ENCODE data around the gene TRIM44.

TRIM44 gene

GRCh38 chr11:35631891-35632290, 30.7 kb upstream of the TRIM44 start:
- H3K4me3 ChIP-seq (ENCODE audit: low read depth, low read length), result no peak overlapping the region
- TF ChIP-seq CTCF (IDR thresholded peaks at IDR 0.05; ENCODE audit: low read depth, low read length), result no peak
- in situ Hi-C loops (cut with HindIII; ENCODE audit: low sequenced_read_pairs), result loop anchor here (25.0 kb wide), 2 partner anchors 280 to 630 kb away; no protein-coding TSS in a partner anchor
- DNase-seq (ENCODE audit: low read depth, low spot score), result peak; percentile 29

- in situ Hi-C loops (cut with HindIII; ENCODE audit: low sequenced_read_pairs), result loop anchor here (25.0 kb wide), 2 partner anchors 280 to 630 kb away; no protein-coding TSS in a partner anchor
- no peak overlapping the region for H3K4me3 ChIP-seq (ENCODE audit: low read depth, low read length)
- DNase-seq (ENCODE audit: low read depth, low spot score), result peak; percentile 10
- TF ChIP-seq CTCF (IDR thresholded peaks at IDR 0.05; ENCODE audit: low read depth, low read length), result no peak
Measured at GRCh38 chr11:35632301-35632700, 30.3 kb upstream of the TRIM44 start.

- H3K4me3 ChIP-seq (ENCODE audit: low read depth, low read length), result no peak overlapping the region
- TF ChIP-seq CTCF (IDR thresholded peaks at IDR 0.05; ENCODE audit: low read depth, low read length), result no peak
- no peak for DNase-seq (ENCODE audit: low read depth, low spot score)
- in situ Hi-C loops (cut with HindIII; ENCODE audit: low sequenced_read_pairs), result loop anchor here (25.0 kb wide), 2 partner anchors 278 to 628 kb away; no protein-coding TSS in a partner anchor
Measured at GRCh38 chr11:35633827-35634423, 28.6 kb upstream of the TRIM44 start.

GRCh38 chr11:35635933-35636332, 26.6 kb upstream of the TRIM44 start:
- no peak for TF ChIP-seq CTCF (IDR thresholded peaks at IDR 0.05; ENCODE audit: low read depth, low read length)

GRCh38 chr11:35639591-35640179, 22.9 kb upstream of the TRIM44 start:
- no peak for TF ChIP-seq CTCF (IDR thresholded peaks at IDR 0.05; ENCODE audit: low read depth, low read length)
- in situ Hi-C loops (cut with HindIII; ENCODE audit: low sequenced_read_pairs), result loop anchor here (25.0 kb wide), 2 partner anchors 273 to 623 kb away; no protein-coding TSS in a partner anchor
- DNase-seq (ENCODE audit: low read depth, low spot score), result no peak
- H3K4me3 ChIP-seq (ENCODE audit: low read depth, low read length), result no peak overlapping the region

More at GRCh38 chr11:35635933-35636332, 26.6 kb upstream of the TRIM44 start:
- no peak for DNase-seq (ENCODE audit: low read depth, low spot score)
- in situ Hi-C loops (cut with HindIII; ENCODE audit: low sequenced_read_pairs), result loop anchor here (25.0 kb wide), 2 partner anchors 276 to 626 kb away; no protein-coding TSS in a partner anchor
- H3K4me3 ChIP-seq (ENCODE audit: low read depth, low read length), result no peak overlapping the region

GRCh38 chr11:35641171-35641897, 21.2 kb upstream of the TRIM44 start:
- DNase-seq (ENCODE audit: low read depth, low spot score), result no peak
- no peak for TF ChIP-seq CTCF (IDR thresholded peaks at IDR 0.05; ENCODE audit: low read depth, low read length)

More at GRCh38 chr11:35641171-35641897, 21.2 kb upstream of the TRIM44 start:
- no peak overlapping the region for H3K4me3 ChIP-seq (ENCODE audit: low read depth, low read length)
- in situ Hi-C loops (cut with HindIII; ENCODE audit: low sequenced_read_pairs), result loop anchor here (25.0 kb wide), 2 partner anchors 271 to 621 kb away; no protein-coding TSS in a partner anchor
